HepG2 (cell line): ENCODE measurements around the gene DNAL4. TPM values are rescaled to one million over a fixed set of nuclear protein-coding genes. Genes with fewer than 3 reads are reported as not detected.

ENCODE experiments used
- ATAC-seq: fragments of 200-7000 bp; cut with Tn5 transposase; 3 replicates; pipeline ENCODE4 v1.9.1; 2020; ENCODE audit warnings: mild to moderate bottlenecking, moderate library complexity
- BruUV-seq: library from RNA; stranded (reverse); fragments of 400-500 nt; replicated peaks from 2 replicates; lab custom pipeline; 2021; lab: Mats Ljungman, UMichigan
- CTCF ChIA-PET: fragments of 300-600 bp; formaldehyde crosslinking; extraction: SDS; loops from one replicate; lab custom pipeline; 2021; ENCODE audit warnings: low total read pairs, inconsistent platforms, low intra/inter-chr PET ratio; lab: Yijun Ruan, JAX
- POLR2A ChIA-PET: fragments of 350-600 bp; sonication (Branson Sonifier 250); formaldehyde crosslinking; loops from one replicate; lab custom pipeline; 2020; ENCODE audit warnings: antibody characterized with exemption, inconsistent platforms; lab: Yijun Ruan, JAX
- DNase-seq: peaks from one replicate; pipeline ENCODE4 v3.0.0-alpha.2; 2015; ENCODE audit warnings: low spot score
- FAIRE-seq: peaks from 3 replicates; lab custom pipeline; 2011; peaks lifted over from hg19 to GRCh38; lab: Jason Lieb, UNC
- H2AFZ ChIP-seq: one replicate; pipeline ENCODE4 v1.6.1; 2011; ENCODE audit warnings: low read length, inconsistent platforms
- H3K27ac ChIP-seq: fragments of 300-600 bp; 3 replicates; pipeline ENCODE4 v1.8.0; 2011; ENCODE audit warnings: mixed run types, mild to moderate bottlenecking, mixed read lengths, low read length, inconsistent platforms; ENCODE audit not compliant: insufficient read depth; ENCODE audit errors: extremely low read length
- H3K27me3 ChIP-seq, 2 experiments: fragments of 200-600 bp in 1 of 2; 2 replicates in 1 of 2; 3 replicates in 1 of 2; pipeline versions ENCODE4 v1.6.0 to v1.8.0; 2011; ENCODE audit warnings: low read length in 2 of 2, mild to moderate bottlenecking in 2 of 2, moderate library complexity in 2 of 2, inconsistent platforms in 1 of 2; ENCODE audit not compliant: insufficient read depth in 2 of 2, control insufficient read depth in 1 of 2
- H3K36me3 ChIP-seq, 2 experiments: fragments of 200-600 bp in 1 of 2; replicated peaks in 1 of 2; 2 replicates in 1 of 2; 3 replicates in 1 of 2; pipeline versions ENCODE4 v1.5.1 to v1.8.0; 2011; ENCODE audit warnings: low read length in 2 of 2, inconsistent platforms in 1 of 2; ENCODE audit not compliant: insufficient read depth in 2 of 2, control insufficient read depth in 1 of 2
- H3K4me1 ChIP-seq: 2 replicates; pipeline ENCODE4 v1.5.1; 2012; ENCODE audit warnings: low read length, inconsistent platforms; ENCODE audit not compliant: insufficient read depth
- H3K4me2 ChIP-seq: 2 replicates; pipeline ENCODE4 v1.6.0; 2011; ENCODE audit warnings: low read depth, low read length, inconsistent platforms
- H3K4me3 ChIP-seq, 3 experiments: fragments of 200-600 bp in 1 of 3; sonication (generic), shearing (Covaris generic) in 1 of 3; replicated peaks in 1 of 3; 2 replicates each; pipeline ENCODE4 v1.5.1; 2011 to 2016; ENCODE audit warnings: low read length in 3 of 3, inconsistent platforms in 2 of 3, low read depth in 2 of 3, mild to moderate bottlenecking in 2 of 3, control low read depth in 1 of 3, mixed read lengths in 1 of 3; ENCODE audit not compliant: insufficient read depth in 1 of 3
- H3K79me2 ChIP-seq: one replicate; pipeline ENCODE4 v1.6.1; 2011; ENCODE audit warnings: low read length, inconsistent platforms; ENCODE audit not compliant: insufficient read depth
- H3K9ac ChIP-seq: 2 replicates; pipeline ENCODE4 v1.6.0; 2011; ENCODE audit warnings: mild to moderate bottlenecking, low read depth, low read length, inconsistent platforms; ENCODE audit not compliant: insufficient read depth
- H3K9me3 ChIP-seq: 2 replicates; pipeline ENCODE4 v1.5.1; 2012; ENCODE audit warnings: mild to moderate bottlenecking, low read length
- H4K20me1 ChIP-seq: 2 replicates; pipeline ENCODE4 v1.6.0; 2011; ENCODE audit warnings: inconsistent platforms, mild to moderate bottlenecking, low read length, moderate library complexity; ENCODE audit not compliant: insufficient read depth
- RARG ChIP-seq: sonication (generic); formaldehyde crosslinking; IDR thresholded peaks from 2 replicates; pipeline ENCODE4 v1.4.0; 2020; ENCODE audit warnings: low read depth, mild to moderate bottlenecking, missing genetic modification reagents
- RXRB ChIP-seq: IDR thresholded peaks from 2 replicates; pipeline ENCODE4 v1.6.1; 2016; ENCODE audit warnings: borderline replicate concordance, missing genetic modification reagents, missing compliant biosample characterization
- ZNF264 ChIP-seq: sonication (generic); formaldehyde crosslinking; IDR thresholded peaks from 2 replicates; pipeline ENCODE4 v1.4.0; 2020; ENCODE audit warnings: missing genetic modification reagents
- ZNF343 ChIP-seq: sonication (generic); formaldehyde crosslinking; IDR thresholded peaks from 2 replicates; pipeline ENCODE4 v1.4.0; 2020; ENCODE audit warnings: mild to moderate bottlenecking, missing genetic modification reagents
- ZNF546 ChIP-seq: sonication (generic); formaldehyde crosslinking; conservative IDR thresholded peaks from 2 replicates; pipeline ENCODE4 v1.8.1; 2023; ENCODE audit warnings: mild to moderate bottlenecking, missing genetic modification reagents
- WGBS: methylation state at CpG from one replicate; pipeline ENCODE4 v1.1.6; 2017; ENCODE audit warnings: low lambda C conversion rate; 5-methylcytosine and 5-hydroxymethylcytosine counted together
- in situ Hi-C: cut with HindIII; loops from 2 replicates; pipeline ENCODE4 v1.10.0; 2017; ENCODE audit warnings: low pct_unique_long_range_greater_than_20kb; ENCODE audit not compliant: extremely low pct_ligation_motif_present
- intact Hi-C: fragments of 100-400 bp; cut with micrococcal nuclease; formaldehyde crosslinking; loops from one replicate; pipeline ENCODE4 v1.10.0; 2022; ENCODE audit not compliant: unreplicated experiment
- polyA plus RNA-seq, 8 experiments: library from polyadenylated mRNA; depleted of rRNA in 3 of 8; stranded (reverse) in 7 of 8; unstranded in 1 of 8; fragments of >200 nt; fragmentation: Illumina TruSeq in 4 of 8; extraction: Trizol in 4 of 8; gene quantifications; 2 replicates each; pipeline versions ENCODE4 v1.2.1 to v1.2.3, GENCODE V29; 2011 to 2016; ENCODE audit warnings: low read depth in 4 of 8, missing spikeins in 1 of 8, mixed read lengths in 1 of 8; ENCODE audit not compliant: insufficient read depth in 1 of 8
- total RNA-seq, 5 experiments: library from RNA; depleted of rRNA; stranded (reverse); fragments of >200 nt; fragmentation: Illumina TruSeq; extraction: Trizol; gene quantifications; 2 replicates each; pipeline ENCODE4 v1.2.3, GENCODE V29; 2016; ENCODE audit warnings: low read depth in 1 of 5
- TF ChIP-seq, protein P1 (sequence below): sonication (generic); formaldehyde crosslinking; IDR thresholded peaks from 2 replicates; pipeline ENCODE4 v1.8.0; 2022; ENCODE audit warnings: mild to moderate bottlenecking, missing genetic modification reagents; ENCODE audit not compliant: insufficient replicate concordance
- TF ChIP-seq, protein P2 (sequence below): sonication (generic); formaldehyde crosslinking; conservative IDR thresholded peaks from 2 replicates; pipeline ENCODE4 v1.8.0; 2022; ENCODE audit warnings: low read depth, missing genetic modification reagents
- TF ChIP-seq, protein P3 (sequence below): sonication (generic); formaldehyde crosslinking; IDR thresholded peaks from 2 replicates; pipeline ENCODE4 v1.8.1; 2023; ENCODE audit warnings: mild to moderate bottlenecking, inconsistent platforms, moderate library complexity, missing genetic modification reagents, borderline replicate concordance
- TF ChIP-seq, protein P4 (sequence below): sonication (generic); formaldehyde crosslinking; IDR thresholded peaks from 2 replicates; pipeline ENCODE4 v1.5.0; 2020; ENCODE audit warnings: missing genetic modification reagents

The DNAL4 gene
- total and polyA plus RNA-seq, 2 of the 13 experiments (the other 11 are each of a cell fraction or from before 2014, with no cell fraction given) = 8.0 to 10.7 TPM

DNA sequence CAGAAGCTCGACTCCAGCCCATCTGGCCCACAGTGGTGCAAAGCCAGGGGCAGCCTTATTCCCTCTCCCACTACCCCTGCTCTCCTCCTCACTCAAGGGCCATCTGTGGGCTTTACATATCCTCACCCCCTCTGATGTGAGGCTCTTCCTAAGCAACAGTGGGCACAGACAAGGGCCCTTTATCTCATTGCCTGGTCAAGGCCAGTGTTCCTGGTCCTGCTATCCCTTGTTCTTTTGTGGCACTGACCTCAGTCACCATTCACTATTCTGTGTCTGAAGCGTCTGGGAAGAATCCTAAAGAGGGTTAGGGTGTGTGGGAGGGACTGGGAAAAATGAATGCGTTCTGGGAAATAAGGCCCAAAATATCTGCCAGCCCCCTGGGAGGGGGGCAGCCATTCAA, 7.3 kb downstream of the DNAL4 start:
- Histone ChIP-seq H4K20me1 (no peaks in the 10 kb centered on the region), H3K27ac (no peak overlapping the region), H3K9ac (no peak overlapping the region), H3K9me3 (no peaks in the 10 kb centered on the region), H3K4me2 (no peak overlapping the region), H3K27me3 (no peaks in the 10 kb centered on the region), H3K4me1 (no peaks in the 10 kb centered on the region), H3K36me3 (no peaks in the 10 kb centered on the region), H3K4me3 (no peak overlapping the region), H2AFZ (no peak overlapping the region), H3K79me2 (no peaks in the 10 kb centered on the region)
- POLR2A ChIA-PET = no interaction called here
- DNase-seq (no peak), ATAC-seq (no peak), FAIRE-seq (no peak)
- intact Hi-C loops (no loop called here), in situ Hi-C loops (no loop called here)
- CTCF ChIA-PET = no interaction called here
- BruUV-seq = no TSS peak
- TF ChIP-seq RARG (CRISPR knock-in tag) (no peak), ZNF546 (CRISPR knock-in tag) (no peak), ZNF343 (CRISPR knock-in tag) (no peak), ZNF264 (CRISPR knock-in tag) (no peak), RXRB (CRISPR knock-in tag) (no peak)
- TF ChIP-seq, protein P1, sequence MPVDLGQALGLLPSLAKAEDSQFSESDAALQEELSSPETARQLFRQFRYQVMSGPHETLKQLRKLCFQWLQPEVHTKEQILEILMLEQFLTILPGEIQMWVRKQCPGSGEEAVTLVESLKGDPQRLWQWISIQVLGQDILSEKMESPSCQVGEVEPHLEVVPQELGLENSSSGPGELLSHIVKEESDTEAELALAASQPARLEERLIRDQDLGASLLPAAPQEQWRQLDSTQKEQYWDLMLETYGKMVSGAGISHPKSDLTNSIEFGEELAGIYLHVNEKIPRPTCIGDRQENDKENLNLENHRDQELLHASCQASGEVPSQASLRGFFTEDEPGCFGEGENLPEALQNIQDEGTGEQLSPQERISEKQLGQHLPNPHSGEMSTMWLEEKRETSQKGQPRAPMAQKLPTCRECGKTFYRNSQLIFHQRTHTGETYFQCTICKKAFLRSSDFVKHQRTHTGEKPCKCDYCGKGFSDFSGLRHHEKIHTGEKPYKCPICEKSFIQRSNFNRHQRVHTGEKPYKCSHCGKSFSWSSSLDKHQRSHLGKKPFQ (CRISPR knock-in tag) = no peak
- TF ChIP-seq, protein P2, sequence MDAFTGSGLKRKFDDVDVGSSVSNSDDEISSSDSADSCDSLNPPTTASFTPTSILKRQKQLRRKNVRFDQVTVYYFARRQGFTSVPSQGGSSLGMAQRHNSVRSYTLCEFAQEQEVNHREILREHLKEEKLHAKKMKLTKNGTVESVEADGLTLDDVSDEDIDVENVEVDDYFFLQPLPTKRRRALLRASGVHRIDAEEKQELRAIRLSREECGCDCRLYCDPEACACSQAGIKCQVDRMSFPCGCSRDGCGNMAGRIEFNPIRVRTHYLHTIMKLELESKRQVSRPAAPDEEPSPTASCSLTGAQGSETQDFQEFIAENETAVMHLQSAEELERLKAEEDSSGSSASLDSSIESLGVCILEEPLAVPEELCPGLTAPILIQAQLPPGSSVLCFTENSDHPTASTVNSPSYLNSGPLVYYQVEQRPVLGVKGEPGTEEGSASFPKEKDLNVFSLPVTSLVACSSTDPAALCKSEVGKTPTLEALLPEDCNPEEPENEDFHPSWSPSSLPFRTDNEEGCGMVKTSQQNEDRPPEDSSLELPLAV (CRISPR knock-in tag) = no peak
- TF ChIP-seq, protein P3, sequence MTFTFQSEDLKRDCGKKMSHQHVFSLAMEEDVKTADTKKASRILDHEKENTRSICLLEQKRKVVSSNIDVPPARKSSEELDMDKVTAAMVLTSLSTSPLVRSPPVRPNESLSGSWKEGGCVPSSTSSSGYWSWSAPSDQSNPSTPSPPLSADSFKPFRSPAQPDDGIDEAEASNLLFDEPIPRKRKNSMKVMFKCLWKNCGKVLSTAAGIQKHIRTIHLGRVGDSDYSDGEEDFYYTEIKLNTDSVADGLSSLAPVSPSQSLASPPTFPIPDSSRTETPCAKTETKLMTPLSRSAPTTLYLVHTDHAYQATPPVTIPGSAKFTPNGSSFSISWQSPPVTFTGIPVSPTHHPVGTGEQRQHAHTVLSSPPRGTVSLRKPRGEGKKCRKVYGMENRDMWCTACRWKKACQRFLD (CRISPR knock-in tag) = no peak
- TF ChIP-seq, protein P4, sequence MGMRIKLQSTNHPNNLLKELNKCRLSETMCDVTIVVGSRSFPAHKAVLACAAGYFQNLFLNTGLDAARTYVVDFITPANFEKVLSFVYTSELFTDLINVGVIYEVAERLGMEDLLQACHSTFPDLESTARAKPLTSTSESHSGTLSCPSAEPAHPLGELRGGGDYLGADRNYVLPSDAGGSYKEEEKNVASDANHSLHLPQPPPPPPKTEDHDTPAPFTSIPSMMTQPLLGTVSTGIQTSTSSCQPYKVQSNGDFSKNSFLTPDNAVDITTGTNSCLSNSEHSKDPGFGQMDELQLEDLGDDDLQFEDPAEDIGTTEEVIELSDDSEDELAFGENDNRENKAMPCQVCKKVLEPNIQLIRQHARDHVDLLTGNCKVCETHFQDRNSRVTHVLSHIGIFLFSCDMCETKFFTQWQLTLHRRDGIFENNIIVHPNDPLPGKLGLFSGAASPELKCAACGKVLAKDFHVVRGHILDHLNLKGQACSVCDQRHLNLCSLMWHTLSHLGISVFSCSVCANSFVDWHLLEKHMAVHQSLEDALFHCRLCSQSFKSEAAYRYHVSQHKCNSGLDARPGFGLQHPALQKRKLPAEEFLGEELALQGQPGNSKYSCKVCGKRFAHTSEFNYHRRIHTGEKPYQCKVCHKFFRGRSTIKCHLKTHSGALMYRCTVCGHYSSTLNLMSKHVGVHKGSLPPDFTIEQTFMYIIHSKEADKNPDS (CRISPR knock-in tag) = no peak
- 92% methylated on average over 3 of the region's 3 CpGs for WGBS
